GM21515 (cell line): ENCODE results near the gene ANKRD11.

Experiments used
- ATAC-seq: cut with Tn5 transposase; IDR thresholded peaks from one replicate; pipeline ENCODE4 v1.9.1; 2021; ENCODE audit not compliant: unreplicated experiment

ANKRD11 gene

DNA sequence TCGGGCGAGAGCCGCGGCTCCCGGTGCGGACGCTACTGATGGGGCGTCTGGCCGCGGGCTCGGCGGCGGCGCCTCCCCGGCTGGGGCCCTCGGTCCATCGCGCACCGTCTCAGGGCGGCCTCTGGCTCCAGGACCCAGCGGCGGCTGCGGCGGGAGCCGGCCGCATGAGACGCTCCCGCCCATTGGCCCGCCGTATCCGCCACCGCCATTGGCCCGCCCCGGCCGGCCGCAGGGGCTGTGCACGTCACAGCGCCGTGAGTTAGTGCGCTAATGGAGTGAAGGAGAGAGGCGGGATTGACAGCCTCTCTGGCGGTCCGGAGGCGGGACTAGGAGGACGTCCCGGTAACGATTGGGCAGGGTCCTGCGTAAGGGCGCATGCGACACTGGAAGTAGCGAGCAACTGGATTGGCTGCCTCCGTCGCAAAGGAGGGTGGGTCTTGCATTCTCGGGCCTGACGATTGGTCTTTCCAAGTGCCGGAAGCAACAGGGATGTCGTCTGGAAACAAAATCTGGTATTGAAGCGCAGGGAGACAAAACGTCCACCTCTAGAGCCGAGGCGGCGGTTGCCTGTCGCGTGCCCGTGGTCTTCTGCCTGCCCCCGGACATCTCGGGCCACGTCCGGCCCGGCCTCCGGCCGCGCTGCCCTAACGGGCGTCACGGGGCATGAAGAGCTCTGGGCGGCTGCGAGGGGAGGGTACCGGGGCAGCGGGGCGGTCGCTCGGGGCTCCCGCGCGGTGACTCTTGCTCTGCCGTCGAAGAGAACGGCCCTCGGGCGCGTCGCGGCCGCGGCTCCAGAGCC is at the start of gene ANKRD11:
Gene ANKRD11, minus strand, starts transcription at position 123 of the 799 bp plus-strand sequence. CDS start 173,542 bp downstream, outside the sequence.
- ATAC-seq = peak; percentile 83

DNA sequence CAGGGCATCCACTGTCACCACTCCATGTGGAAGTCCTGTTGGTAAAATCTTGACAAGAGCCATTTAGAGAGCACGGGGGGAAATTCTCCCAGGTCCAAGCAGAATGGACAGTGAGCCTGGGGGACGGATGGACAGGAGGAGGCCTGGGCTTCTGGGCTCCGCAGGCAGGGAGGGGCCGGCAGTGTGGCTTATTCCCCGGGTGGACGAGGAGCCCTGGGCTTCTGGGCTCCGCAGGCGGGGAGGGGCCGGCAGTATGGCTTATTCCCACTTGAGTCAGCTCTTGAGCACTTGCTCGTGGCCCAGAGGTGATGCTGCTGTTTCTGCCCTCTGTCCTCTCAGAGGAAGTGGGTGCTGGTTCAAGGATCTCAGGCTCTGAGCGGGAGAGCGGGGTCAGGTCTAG is 47.9 kb upstream of the ANKRD11 start:
- ATAC-seq = no peak

GRCh38 chr16:89537549-89537925 is 47.2 kb upstream of the ANKRD11 start:
- no peak for ATAC-seq

- ATAC-seq = no peak
Measured at GRCh38 chr16:89536886-89537548, 46.7 kb upstream of the ANKRD11 start.

- no peak for ATAC-seq
Measured at GRCh38 chr16:89536371-89536770, 46.0 kb upstream of the ANKRD11 start.

- no peak for ATAC-seq
Measured at GRCh38 chr16:89534252-89534756, 43.9 kb upstream of the ANKRD11 start.

- no peak for ATAC-seq
Measured at GRCh38 chr16:89531821-89532526, 41.6 kb upstream of the ANKRD11 start.

- ATAC-seq = no peak
Measured at GRCh38 chr16:89530401-89531381, 40.3 kb upstream of the ANKRD11 start.

- no peak for ATAC-seq
Measured at GRCh38 chr16:89529097-89529496, 38.7 kb upstream of the ANKRD11 start.

DNA sequence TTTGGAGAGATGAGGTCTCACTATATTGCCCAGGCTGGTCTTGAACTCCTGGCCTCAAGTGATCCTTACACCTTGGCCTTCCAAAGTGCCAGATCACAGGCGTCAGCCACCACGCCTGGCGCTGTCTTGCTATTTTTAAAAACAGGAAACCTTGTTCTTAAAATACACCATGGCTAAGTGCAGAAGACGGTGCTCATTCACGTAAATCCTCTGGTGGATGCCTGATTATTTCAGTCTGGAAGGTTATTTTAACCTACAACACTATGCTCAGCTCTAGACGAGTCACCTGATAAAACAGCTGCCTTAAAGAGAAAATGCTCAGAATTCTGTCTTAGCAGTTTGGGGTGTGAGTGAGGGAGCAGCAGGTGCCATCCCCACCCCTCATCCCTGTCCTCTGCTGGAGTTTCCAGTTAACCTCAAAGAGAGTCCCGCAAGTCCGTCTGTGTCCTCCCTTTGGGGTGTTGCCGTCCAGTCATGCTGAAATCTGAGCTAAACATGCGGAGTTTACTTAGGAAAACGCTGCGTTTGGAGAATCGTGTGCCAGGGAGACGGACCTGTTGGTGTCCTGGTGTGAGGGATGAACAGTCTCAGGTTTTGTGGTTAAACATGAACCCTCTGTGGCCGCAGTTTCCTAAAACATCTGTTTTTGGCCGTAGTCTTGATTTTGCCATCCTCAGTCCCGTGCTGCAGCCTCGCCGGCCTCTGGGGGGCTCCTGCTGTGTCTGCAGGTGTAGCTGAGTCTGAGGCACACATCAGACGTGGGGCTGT is 35.0 kb upstream of the ANKRD11 start:
- no peak for ATAC-seq

- no peak for ATAC-seq
Measured at GRCh38 chr16:89523680-89524344, 33.5 kb upstream of the ANKRD11 start.

GRCh38 chr16:89522287-89522686 is 31.9 kb upstream of the ANKRD11 start:
- ATAC-seq = no peak

DNA sequence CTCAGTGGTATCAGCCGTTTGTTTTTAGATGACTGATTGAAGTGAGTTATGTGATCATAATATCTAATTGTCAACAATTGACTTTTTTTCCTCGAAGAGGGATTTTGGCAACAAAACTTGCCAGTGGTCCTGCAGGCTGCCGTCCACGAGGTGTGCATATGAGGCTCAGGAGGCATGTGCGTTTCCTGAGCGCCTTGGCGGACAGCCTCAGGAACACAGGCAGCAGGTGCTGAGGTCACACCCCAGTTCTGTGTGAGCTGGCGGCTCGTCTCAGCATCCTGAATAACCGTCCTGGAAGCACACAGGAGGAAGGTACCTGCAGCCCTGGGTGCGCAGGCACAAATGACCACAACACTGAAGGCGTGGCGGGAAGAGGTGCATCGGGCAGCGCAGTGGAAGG is 29.5 kb upstream of the ANKRD11 start:
- ATAC-seq = no peak

- ATAC-seq = no peak
Measured at GRCh38 chr16:89517128-89517527, 26.8 kb upstream of the ANKRD11 start.

DNA sequence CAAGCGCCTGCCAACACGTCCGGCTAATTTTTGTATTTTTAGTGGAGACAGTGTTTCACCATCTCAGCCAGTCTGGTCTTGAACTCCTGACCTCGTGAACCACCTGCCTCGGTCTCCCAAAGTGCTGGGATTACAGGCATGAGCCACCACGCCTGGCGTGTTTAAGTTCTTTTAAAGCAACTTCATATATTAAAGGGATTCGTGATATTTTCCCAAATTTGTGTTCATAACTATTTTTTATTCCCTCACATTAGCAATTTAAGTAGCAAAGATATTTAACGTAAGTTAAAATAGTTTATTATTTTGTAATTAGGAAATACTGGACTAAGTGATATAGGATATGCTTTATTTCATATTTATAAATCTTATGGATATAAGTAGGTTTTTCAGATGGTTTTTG is 22.1 kb upstream of the ANKRD11 start:
- ATAC-seq = no peak

- no peak for ATAC-seq
Measured at GRCh38 chr16:89511374-89511773, 21.0 kb upstream of the ANKRD11 start.

DNA sequence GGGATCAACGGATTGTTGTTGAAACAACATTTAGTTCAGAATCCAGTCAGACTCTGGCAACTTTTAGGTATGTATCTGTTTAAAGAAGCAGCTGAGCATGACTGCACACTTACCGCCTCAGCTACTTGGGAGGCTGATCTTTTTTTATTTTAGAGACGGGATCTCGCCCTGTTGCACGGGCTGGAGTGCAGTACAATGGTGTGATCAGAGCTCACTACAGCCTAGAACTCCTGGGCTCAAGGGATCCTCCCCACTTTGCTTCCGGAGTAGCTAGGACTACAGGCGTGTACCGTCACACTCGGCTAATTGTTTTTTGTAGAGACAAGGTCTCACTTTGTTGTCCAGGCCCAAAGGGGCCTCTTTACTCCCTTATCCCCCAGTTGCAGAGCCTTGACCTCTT is 20.2 kb upstream of the ANKRD11 start:
- no peak for ATAC-seq

DNA sequence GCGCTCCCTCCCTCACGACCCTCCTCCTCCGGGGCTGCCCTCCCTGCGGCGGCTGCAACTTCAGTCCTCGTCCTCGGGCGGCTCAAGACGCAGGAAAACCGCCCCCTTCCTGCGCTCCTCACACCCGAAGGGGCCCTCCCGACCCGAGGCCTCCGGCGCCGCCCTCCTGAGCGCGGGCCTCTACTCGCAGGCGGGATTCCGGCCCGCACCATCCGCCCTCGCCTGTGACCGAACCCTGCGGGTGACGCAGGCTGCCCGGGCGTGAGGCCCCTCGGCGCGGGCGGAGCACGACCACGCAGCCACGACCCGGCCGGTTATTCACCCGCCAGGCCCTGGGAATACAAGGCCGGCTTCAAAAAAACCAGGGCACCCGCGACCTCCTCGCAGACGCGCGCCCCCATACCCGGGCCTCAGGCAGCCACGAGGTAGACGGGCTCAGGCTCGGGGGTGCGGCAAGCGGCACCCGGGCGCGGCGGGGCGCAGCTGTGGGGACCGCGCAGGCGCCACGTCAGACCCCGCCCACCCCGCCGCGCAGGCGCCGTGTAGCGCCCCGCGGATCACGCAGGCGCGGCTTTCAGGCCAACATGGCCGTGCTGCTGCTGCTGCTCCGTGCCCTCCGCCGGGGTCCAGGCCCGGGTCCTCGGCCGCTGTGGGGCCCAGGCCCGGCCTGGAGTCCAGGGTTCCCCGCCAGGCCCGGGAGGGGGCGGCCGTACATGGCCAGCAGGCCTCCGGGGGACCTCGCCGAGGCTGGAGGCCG is 17.7 kb upstream of the ANKRD11 start, which contains the start of gene SPG7:
Gene SPG7, plus strand, starts transcription at position 570 of the 757 bp plus-strand sequence. Its CDS starts 15 bp downstream, at position 585.
- ATAC-seq = peak; percentile 70
